Thyroid gland (tissue), 4 donors: ENCODE data around the gene DENND1C.

Experiments
- CTCF ChIP-seq, 6 experiments: fragments of 200-600 bp in 3 of 6; fragments of 450-650 bp in 3 of 6; sonication (generic) in 3 of 6; IDR thresholded peaks; one replicate each; pipeline ENCODE4 v1.5.1; 2016 to 2019; ENCODE audit warnings: antibody characterized with exemption in 6 of 6, mild to moderate bottlenecking in 2 of 6, inconsistent platforms in 1 of 6, moderate library complexity in 1 of 6
- POLR2A ChIP-seq, 2 donors: fragments of 450-650 bp; IDR thresholded peaks; one replicate each; pipeline ENCODE4 v1.6.1; 2017; ENCODE audit warnings: antibody characterized with exemption in 2 of 2, mild to moderate bottlenecking in 2 of 2, moderate library complexity in 1 of 2

- TF ChIP-seq CTCF (IDR thresholded peaks at IDR 0.05) (no peak), POLR2A (IDR thresholded peaks at IDR 0.05) (no peak)
Observed at GRCh38 chr19:6528544-6529121, 47.0 kb upstream of the DENND1C start.
